GM13976 (cell line): ENCODE data around the gene VEGFC.

ENCODE experiments used
- DNase-seq: peaks from one replicate; pipeline ENCODE4 v3.0.0; 2012; ENCODE audit warnings: low spot score
- in situ Hi-C: fragments of 300-500 bp; cut with MboI; formaldehyde crosslinking; loops from one replicate; pipeline ENCODE4 v1.12.0; 2022; ENCODE audit warnings: low sequenced_read_pairs, mixed read lengths, inconsistent platforms; ENCODE audit not compliant: unreplicated experiment
- TF ChIP-seq, protein P1 (sequence below): IDR thresholded peaks from 2 replicates; pipeline ENCODE4 v1.5.1; 2012; ENCODE audit warnings: borderline replicate concordance, mild to moderate bottlenecking; ENCODE audit not compliant: insufficient read depth; ENCODE audit errors: extremely low read depth, missing control alignments, control extremely low read depth

VEGFC gene

DNA sequence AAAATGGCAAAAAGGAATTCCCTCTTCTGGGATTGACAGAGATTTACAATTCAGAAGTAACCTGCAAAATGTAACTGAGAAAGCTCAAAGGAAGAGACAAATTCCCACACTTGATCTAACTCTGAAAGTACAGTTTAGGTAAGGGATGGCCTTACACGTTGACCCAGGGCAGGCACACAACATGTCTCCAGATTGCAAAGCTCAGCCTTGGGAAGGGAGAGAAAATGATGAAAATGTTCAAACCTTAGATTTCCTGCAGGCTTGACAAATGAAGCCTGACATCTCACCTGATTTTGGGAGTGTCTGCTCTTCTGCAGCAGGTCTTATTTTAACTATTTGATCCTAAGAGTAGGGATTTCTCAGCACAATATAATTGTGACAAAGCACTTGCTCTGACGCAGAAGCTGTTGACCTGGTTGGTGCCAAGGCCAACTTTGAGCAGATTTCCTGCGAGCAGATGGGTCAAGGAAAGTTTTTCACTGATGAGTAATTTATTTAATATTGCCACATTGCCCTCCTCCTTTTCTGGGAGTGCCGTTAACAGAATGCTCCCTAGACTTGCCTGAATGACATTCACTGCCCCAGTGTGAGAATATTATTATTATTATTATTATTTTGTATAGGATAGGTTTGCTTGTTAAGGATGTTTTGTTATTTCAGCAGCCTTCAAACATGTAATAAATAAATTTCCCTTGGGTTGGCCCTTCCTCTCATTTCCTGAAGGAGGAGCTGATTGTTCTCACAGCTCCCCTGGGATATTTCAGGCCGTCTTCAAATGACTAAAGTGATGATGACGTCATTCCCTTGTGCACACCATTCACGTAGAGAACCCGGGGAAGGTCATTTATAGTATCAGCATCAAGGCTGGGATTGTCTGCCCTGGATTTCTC is 157.1 kb downstream of the VEGFC start:
- TF ChIP-seq, protein P1, sequence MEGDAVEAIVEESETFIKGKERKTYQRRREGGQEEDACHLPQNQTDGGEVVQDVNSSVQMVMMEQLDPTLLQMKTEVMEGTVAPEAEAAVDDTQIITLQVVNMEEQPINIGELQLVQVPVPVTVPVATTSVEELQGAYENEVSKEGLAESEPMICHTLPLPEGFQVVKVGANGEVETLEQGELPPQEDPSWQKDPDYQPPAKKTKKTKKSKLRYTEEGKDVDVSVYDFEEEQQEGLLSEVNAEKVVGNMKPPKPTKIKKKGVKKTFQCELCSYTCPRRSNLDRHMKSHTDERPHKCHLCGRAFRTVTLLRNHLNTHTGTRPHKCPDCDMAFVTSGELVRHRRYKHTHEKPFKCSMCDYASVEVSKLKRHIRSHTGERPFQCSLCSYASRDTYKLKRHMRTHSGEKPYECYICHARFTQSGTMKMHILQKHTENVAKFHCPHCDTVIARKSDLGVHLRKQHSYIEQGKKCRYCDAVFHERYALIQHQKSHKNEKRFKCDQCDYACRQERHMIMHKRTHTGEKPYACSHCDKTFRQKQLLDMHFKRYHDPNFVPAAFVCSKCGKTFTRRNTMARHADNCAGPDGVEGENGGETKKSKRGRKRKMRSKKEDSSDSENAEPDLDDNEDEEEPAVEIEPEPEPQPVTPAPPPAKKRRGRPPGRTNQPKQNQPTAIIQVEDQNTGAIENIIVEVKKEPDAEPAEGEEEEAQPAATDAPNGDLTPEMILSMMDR, result no peak
- in situ Hi-C loops, result no loop called here
- DNase-seq, result no peak
